Ramos (cell line): ENCODE data around the gene PTPRM.

Experiments
- in situ Hi-C: fragments of 300-500 bp; cut with MboI; formaldehyde crosslinking; loops from one replicate; pipeline ENCODE4 v1.14.3; 2022; ENCODE audit warnings: low sequenced_read_pairs; ENCODE audit not compliant: unreplicated experiment

The PTPRM gene

DNA sequence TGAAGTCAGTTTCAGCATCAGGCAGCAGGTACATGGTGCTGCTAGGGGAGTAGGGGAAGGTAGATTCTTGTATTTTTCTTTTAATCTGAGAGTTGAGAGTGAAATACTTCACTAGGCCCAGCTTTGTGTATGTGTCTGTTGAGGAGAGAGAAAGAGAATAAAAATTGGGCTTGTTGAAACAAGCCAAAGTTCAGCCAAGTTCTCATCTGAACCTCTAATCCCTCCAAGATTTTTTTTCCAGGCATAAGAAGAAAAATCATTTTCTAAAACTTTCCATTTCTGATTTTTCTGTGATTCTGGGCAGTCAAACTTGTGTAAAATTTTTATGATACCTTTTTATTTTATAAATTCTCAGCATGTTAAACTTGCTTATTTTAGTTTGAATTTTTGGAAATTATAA is 55.6 kb downstream of the PTPRM start:
- in situ Hi-C loops: loop anchor here (25.0 kb wide), 1 partner anchor 290 kb away; no protein-coding TSS in a partner anchor

DNA sequence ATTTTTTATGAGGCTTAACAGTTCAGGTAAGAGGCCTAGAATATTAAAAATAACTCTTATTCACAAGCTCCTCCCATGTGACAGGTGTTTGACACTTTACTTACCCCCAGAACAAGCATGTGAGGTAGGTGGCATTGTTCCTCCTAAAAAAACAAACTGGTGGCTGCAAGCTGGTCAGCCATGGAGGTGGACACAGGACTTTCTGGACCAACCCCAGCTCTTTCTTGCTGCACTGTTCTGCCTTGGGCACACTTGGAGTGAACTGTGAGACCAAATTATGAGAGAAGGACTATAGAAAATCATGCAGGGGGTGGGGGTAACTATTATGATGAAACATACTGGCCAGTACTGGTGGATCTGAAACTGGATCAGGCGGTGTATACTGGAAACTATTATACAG is 56.6 kb downstream of the PTPRM start:
- in situ Hi-C loops: loop anchor here (25.0 kb wide), 1 partner anchor 289 kb away; no protein-coding TSS in a partner anchor

DNA sequence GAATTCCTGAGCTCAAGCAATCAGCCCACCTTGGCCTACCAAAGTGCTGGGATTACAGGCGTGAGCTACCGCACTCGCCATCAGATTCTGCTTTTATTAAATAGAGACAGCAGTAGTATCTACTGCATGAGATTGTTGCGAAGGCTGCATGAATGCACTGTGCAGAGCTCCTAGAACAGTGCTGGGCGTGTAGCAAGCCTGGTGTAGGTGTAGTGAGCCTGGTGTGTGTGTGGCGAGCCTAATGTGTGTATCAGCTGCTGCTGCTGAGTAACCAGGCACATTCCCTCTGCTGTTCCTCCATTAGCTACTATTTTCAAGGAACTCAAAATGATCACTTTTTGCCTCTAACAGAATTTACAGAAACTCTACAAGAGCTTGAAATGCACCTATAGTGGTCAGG is 57.6 kb downstream of the PTPRM start:
- in situ Hi-C loops: loop anchor here (25.0 kb wide), 1 partner anchor 288 kb away; no protein-coding TSS in a partner anchor

DNA sequence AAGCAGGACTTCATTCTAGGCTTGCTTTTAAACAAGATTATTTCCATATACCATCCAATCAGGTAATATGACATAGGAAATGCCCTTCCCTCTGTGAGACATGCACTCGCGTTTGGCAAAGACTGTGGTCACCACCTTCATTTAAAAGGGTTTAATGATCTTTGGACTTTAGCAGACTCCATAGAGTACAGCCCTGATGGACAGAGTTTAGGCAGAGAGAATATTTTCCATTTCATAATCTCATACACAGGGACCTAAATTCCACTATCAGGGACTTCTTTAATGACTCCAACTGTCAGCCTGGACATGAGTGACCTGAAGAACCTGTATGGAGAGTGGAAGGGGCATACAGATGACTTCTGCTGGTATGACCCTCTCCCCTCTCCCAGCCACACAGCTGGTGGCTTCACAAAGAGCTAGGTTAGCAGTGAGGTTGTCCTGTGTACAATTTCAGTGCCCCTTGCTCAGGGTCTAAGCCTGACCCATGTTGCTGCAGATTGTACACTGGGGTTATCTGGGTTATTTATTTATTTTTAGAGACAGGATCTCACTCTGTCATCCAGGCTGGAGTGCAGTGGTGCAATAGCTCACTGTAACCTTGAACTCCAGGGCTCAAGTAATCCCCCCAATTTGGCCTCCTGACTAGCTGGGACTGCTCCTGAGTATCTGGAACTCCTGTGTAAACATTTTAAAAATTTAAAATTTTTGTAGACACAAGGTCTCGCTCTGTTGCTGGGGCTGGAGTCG is 59.2 kb downstream of the PTPRM start:
- in situ Hi-C loops: no loop called here

DNA sequence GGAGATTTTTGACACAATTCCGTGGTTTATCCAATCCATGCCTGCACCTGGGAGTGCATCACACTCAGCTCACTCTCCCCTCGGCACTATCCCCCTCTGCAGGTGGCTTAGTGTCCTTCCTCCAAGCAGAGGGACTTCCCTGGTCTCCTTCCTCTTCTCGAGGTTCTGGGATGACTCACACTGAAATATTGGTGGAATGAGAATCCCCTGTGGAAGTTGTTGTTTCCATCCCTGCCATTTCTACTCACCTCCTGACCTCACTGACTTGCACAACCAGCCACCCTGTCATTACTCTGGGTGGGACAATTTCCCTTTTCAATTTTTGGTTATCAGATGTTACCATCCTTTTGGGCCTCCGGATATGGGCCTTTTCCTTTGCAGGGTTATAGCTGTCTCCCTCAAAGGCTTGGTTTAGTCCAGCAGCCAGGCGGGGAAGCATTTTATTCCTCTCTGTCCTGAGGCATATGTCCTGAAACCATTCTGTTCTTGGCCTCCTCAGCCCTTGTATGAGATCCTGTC is 59.9 kb downstream of the PTPRM start:
- in situ Hi-C loops: no loop called here

DNA sequence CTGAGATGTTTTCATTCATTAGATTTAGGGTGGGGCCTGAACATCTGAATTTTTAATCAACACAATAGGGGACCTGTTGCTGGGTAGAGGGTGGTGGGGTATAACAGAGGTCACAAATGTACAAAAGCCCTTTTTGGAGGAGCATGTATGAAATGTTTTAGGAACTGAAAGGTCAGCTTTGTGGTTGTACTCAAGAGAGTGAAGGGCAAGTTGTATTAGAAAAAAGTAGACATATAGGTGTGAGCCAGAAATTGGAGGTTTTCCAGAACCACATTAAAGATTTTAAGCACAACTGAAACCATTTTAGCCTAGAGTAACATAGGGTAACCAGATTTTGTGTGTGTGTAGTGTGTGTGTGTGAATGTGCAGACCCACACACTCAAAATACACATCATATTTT is 62.3 kb downstream of the PTPRM start:
- in situ Hi-C loops: no loop called here

DNA sequence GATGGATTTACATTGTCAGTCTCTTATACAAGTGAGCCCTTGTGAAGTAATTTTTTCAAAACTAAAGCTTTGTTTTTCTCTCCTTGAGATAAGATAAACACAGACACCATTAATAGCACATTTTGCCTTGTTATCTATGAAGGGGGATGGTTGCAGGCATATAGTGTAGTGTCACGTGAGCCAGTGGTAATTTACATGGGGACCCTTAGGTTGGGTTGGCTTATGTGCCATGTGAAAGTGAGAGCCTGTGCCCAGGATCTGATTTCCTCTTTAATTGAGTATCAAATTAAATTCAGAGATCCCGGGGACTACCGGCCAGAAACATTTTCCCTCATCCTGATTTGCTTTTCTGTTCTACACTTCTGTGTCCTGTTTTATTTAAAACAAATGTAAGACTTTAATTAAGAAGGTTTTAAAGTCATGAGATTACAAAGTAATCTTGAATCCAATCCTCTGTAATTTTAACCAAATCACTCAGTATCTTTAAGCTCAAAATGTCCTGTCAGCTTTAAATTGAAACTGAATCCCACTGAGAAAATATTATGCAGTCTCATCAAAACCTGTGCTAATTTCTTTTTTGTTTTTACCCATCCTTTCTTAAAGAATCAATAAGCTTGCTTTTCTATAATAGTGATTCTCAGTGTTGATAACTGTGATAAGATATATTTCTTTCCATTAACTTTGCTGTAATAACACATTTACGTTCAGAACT is 63.8 kb downstream of the PTPRM start:
- in situ Hi-C loops: no loop called here

DNA sequence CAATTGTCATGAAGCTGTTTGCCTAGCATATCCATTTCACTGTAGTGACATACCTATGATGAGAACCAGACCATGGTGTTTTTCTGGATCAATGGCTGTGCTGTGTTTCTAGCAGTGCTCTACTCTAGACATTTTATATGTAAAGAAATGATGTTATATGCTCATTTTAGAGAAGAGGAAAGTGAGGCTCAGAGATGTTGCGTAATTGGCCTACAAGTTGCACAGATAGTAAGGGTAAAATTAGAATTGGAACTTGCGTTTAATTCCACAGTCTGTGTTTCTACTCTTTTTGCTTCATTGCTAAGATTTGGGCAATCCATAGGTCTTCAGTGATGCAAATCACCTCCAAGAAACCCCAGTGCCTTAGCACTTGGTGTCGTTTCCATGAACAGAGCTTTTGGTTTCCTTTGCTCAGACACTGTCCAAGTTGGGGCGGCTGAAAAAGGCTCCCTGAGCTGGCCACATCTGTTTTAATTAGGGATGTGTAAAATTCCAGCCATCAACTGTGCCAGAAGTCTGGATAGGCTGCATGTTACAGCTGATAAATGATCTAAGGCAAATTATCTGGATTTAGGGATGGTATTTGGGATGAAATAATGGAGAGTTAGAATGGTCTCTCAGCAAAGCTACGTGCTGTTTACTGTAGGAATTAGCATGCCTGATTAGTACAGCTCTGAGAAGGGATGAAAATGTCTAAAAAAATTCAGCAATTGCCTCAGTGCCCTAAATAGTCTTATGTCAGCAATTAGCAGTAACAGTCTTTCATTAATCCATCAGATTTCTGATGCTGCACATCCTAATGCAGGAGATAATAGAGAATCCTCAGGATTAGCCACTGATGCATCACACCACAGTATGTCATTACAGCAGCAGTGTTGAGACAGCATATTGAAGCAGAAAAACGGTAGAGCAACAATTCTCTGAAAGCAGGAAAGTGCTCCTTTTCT is 65.3 kb downstream of the PTPRM start:
- in situ Hi-C loops: no loop called here

DNA sequence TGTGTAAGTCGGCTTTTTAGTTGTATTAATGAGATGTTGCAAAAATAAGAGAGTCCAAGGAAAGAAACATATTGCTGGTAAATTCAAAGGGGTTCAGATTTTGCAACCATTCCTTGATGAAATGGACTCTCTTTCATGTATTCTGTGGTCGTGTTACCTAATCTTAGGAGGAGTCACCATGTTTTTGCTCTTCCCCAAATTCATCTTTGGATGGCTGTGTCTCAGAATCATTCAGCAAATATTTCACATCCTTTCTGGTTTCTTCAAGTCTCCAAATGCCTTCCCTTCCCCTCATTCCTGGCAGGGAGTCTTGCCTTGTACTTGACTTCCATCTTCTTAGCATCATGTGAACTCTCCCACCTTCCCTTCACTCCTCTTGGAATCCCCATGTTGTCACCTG is 66.1 kb downstream of the PTPRM start:
- in situ Hi-C loops: no loop called here

DNA sequence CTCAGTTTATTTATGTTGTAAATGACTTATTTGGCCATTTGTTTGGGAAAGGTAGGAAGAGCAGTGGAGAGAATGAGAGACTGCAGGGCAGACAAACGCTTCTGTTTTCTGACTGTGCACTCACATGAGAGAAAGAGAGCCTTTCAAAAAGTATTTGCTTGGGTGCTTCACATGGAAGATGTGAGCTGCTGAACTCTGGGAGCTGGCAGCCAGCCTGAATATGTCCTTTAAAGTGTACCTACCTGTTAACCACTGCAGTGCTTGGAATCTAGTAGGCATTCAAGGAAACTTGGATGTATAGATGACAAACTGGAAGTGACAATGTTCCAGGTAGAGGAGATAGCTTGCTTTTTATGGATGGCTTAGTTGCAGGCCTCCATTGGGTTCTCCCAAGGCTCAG is 68.8 kb downstream of the PTPRM start:
- in situ Hi-C loops: no loop called here

DNA sequence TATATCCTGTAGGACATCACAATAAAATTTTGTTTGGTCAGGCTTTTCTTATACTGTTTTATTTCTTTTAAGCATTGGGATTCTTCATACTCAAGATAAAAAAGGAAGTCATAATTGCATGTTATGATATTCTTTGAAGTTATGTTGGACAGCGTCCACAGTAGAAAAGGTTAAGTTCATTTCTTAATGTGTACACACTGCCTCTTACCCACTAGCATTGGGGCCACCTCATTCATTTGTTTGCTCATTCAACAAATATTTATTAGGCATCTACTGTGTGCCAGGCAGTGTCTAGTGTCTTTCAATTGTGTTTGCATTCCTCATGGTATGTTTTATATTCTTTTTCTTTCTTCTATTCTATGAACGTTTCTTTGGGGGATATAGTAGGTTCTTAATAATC is 70.2 kb downstream of the PTPRM start:
- in situ Hi-C loops: no loop called here

DNA sequence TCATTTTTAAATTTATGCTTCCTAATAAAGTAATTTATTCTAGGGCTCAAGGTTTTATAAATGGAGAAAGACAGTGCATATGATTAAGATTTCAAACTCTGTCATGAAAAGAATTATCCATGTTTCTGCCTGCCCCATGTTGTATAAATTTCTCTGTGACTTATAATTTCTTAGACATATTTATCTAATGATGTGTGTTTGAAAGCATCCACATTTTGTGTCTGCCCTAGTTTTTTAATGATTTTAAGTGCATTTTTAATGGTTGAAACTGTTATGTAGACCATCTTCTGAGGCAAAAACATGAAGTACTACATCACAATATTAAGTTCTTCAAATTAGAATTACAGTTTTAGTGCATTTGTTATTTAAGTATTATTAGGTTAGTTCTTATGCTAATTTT is 71.2 kb downstream of the PTPRM start:
- in situ Hi-C loops: no loop called here

DNA sequence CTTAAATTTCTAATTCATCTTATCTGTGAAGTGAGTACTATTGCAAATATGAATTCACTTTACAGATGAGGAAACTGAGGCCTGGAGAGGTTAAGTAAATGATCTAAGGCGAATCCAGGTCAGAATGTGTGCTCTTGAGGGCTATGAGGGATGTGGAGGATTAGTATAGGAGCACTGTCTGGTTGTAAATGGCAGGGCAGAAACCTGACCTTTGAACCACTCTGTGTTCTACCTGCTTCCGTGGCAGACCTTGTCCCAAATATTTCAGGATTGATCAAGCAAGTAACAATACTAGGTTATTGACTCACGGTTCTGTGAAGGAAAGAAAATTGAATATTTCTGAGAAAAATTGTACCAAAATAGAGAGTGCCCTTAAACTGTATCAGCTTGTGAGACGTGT is 74.7 kb downstream of the PTPRM start:
- in situ Hi-C loops: no loop called here

DNA sequence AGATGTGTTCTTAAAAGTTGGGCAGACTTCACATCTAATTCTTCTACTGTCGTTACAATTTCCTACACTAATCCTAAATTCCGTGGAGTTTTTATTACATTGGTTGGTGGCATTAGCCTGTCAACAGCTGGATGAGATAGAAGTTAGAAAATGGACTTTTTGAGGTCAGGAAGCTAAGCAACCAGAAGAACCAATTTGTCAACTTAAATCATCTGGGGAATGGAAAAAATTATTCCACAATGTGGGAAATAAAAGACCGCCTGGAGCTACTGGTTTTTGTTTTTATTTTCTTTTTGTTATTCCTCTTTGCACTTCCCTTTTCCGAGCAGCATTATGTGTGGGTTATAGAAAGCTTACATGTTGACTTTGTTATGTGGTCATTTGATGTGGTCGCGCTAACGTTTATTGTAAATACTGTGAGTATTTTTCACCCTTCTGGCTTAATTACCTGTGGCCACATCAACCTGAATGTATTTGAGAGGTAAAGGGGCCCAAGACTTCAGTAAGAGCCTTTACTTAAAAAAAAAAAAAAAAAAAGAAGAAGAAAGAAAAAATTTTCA is 75.3 kb downstream of the PTPRM start:
- in situ Hi-C loops: no loop called here

DNA sequence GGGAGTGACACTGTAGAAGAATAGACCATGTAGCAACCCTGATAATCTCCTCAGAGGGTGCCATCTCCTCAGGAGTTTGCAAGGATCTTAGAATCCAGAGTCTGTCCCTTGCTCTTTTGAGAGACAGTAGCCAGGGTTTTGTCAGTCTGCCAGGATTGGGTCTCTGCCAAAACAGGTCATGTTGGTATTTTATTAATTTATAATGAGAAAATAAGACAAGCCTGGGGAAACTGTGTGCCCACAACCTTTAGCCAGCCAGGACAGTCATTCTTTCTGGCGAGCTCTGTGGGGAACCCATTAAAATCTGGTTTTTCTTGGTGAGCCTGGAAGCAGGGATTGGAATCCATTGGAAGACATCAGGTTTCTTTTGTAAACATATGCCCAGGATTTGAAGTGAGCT is 78.6 kb downstream of the PTPRM start:
- in situ Hi-C loops: no loop called here

DNA sequence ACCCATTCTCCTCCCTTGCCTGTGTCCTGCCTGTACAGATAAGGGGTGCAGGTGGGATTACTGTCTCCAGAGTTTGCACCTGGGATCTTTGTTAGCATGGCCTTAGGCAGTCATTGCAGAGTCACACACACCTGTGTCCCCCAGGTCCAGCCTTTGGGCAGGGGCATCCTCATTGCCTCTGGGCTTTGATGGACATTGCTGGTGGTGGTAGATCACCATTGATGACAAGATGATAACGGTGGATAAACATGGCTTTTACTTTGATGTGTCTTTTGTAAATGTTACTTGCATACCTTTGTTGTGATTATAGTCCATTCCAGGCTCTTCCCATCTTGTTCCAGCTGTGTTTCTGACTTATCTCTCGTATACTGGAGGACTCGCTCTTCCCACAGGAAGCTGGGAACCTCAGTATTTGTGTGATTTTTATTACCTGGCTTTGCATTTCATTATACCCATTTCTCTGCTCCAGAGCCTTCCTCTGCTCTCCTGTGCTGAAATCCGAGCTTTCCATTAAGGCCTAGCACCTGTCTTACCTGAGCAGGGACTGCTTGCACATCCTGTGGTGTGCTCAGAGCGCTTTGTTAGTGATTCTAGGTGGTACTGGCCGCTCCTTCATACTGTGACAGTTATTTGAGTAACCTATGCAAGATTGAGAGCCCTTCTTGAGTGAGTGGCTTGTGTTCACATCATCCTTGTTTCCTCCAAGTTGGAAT is 79.2 kb downstream of the PTPRM start:
- in situ Hi-C loops: no loop called here

DNA sequence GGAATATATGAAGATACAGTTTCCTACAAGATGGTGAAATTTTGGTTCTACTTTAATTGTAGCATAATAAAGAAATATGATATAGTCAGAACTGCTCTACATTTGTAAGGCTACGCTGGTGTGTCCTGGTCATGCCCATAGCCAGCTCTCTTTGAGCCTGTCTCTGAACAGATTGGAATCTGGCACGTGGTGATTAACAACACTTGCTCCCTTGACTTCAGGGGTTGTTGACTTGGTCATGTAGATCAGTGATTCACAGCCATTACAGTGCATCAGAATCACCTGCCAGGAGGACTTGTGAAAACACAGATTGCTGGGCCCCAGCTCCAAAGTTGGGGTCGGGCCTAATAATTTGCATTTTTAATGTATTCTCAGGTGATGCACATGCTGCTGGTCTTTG is 80.4 kb downstream of the PTPRM start:
- in situ Hi-C loops: no loop called here

DNA sequence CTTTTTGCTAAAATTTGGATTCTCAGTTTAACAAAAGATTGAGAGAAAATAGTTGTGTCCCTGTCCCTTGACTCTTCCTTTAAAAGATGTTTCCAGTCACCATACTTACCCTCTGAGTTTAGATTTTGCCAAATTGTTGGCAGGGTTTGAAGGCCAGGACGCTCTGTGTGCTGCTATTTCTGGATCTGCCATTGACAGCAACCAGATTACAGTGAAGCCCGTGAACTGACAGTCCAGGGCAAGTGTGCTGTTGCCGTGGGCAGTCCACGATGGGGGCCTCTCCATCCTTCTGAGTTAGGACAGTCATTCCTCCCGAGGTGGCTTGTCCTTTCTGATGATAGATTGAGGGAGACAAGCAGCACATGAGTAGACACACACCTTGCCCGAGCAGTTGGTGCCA is 89.9 kb downstream of the PTPRM start:
- in situ Hi-C loops: no loop called here

DNA sequence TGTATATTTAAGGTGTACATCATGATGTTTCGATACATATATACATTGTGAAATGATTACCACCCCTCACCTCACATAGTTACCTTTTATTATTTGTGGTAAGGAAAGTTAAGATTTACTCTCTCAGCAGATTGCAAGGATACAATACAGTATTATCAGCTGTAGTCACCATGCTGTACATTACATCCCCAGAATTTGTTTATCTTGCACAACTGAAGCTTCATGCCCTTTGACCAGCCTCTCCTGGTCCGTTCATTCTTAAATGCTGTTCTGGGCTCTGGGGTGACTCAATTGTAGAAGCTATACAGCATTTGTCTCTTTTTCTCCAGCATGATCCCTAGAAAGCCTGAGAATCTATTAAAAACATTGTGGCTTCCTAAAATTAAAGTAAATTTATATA is 90.8 kb downstream of the PTPRM start:
- in situ Hi-C loops: no loop called here

DNA sequence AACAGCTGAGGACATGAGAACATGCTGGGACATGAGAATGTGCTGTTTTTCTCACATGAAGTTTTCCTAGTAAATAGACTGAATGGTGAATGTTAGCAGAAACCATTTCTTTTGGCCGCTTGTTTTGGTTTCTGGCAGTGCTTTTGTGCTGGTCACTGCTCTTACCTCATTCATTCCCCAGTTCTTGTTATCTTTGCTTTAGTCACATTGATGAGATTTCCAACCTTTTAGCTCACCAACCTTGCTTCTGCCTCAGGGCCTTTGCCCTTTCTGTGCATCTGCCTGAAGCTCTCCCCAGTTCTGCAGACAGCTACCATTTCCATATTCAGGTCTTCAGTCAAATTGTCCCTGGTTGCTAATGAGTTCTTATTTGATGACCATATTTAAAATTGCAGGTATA is 91.6 kb downstream of the PTPRM start:
- in situ Hi-C loops: no loop called here
